Tibial nerve (tissue), 4 donors: ENCODE measurements around the gene PROS1.

Experiments
- CTCF ChIP-seq, 5 experiments: fragments of 200-600 bp in 3 of 5; fragments of 450-650 bp in 2 of 5; sonication (generic) in 3 of 5; IDR thresholded peaks; one replicate each; pipeline ENCODE4 v1.5.1; 2016 to 2019; ENCODE audit warnings: antibody characterized with exemption in 5 of 5, mild to moderate bottlenecking in 3 of 5, moderate library complexity in 2 of 5
- EP300 ChIP-seq, 2 donors: sonication (generic); formaldehyde crosslinking; IDR thresholded peaks; one replicate each; pipeline ENCODE4 v1.6.1; 2017; ENCODE audit warnings: antibody characterized with exemption in 2 of 2, mild to moderate bottlenecking in 1 of 2
- POLR2A ChIP-seq, 2 donors: fragments of 450-650 bp; IDR thresholded peaks; one replicate each; pipeline ENCODE4 v1.6.1; 2017; ENCODE audit warnings: antibody characterized with exemption in 2 of 2, mild to moderate bottlenecking in 2 of 2, moderate library complexity in 2 of 2

- TF ChIP-seq CTCF (IDR thresholded peaks at IDR 0.05) (no peak), POLR2A (IDR thresholded peaks at IDR 0.05) (no peak), EP300 (IDR thresholded peaks at IDR 0.05) (no peak)
Measured at GRCh38 chr3:93961026-93961425, 12.7 kb downstream of the PROS1 start.
